Muscle layer of colon (tissue), 2 donors: ENCODE results near the gene CA5A.
"Not testable (repeated sequence)": the region's sequence is repeated elsewhere in the genome, so short reads cannot be mapped to it uniquely, and the experiment has no call there.

ENCODE experiments used
- H3K27ac ChIP-seq: one replicate; pipeline ENCODE4 v1.7.0; 2013; ENCODE audit warnings: low read depth, mild to moderate bottlenecking, low read length, moderate library complexity
- H3K27me3 ChIP-seq, 2 donors: one replicate each; pipeline ENCODE4 v1.7.0; 2013; ENCODE audit warnings: low read length in 2 of 2, mild to moderate bottlenecking in 2 of 2; ENCODE audit not compliant: insufficient read depth in 2 of 2, control insufficient read depth in 1 of 2
- H3K36me3 ChIP-seq: one replicate; pipeline ENCODE4 v1.7.0; 2013; ENCODE audit warnings: mild to moderate bottlenecking, low read length; ENCODE audit not compliant: insufficient read depth
- H3K4me1 ChIP-seq: one replicate; pipeline ENCODE4 v1.7.0; 2013; ENCODE audit warnings: mild to moderate bottlenecking, low read length; ENCODE audit not compliant: insufficient read depth
- H3K4me3 ChIP-seq, 2 donors: one replicate each; pipeline ENCODE4 v1.7.0; 2013; ENCODE audit warnings: low read length in 2 of 2, low read depth in 1 of 2, mild to moderate bottlenecking in 1 of 2, moderate library complexity in 1 of 2
- H3K9ac ChIP-seq: one replicate; pipeline ENCODE4 v1.7.0; 2013; ENCODE audit warnings: low read length
- H3K9me3 ChIP-seq: one replicate; pipeline ENCODE4 v1.7.0; 2013; ENCODE audit warnings: mild to moderate bottlenecking, low read length
- donor health status: abdominal sarcoma.
- donor health status: Adenocarcinoma of cecum.

Gene CA5A

DNA sequence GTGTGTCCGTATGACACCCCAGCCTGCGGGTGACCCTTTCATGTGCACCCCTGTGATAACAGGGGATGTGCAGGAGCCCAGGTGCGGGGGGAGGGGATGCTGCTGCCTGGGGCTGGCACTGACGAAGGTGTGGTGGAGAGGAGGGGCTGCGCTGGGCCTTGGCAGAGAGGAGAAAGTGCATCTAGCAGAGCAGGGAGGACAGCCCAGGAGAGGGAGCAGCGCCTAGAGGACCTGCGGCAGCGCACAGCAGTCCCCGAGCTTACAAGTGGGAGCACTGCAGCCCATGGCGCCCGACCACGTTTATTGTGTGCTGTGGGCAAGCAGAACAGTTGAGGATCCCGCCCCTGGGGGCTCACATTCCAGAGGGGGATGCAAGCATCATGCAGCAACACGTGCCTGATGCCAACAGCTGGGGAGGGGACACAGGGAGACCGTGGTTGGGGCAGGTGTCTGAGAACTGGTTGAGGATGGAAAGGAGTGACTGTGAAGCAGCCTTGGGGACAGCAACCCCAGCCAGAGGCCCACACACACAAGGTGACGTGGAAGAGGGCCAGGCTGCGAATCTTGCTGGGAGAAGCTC is 56.1 kb downstream of the CA5A start:
- Histone ChIP-seq H3K9ac (no peak overlapping the region), H3K4me3 (no peak overlapping the region), H3K9me3 (no peaks in the 10 kb centered on the region), H3K4me1 (no peaks in the 10 kb centered on the region), H3K36me3 (no peaks in the 10 kb centered on the region), H3K27ac (no peak overlapping the region), H3K27me3 (peaks cover 0 to 13% of the 10 kb centered on the region in 2 donors)

- H3K4me1 ChIP-seq, H3K9ac ChIP-seq, H3K27ac ChIP-seq, H3K4me3 ChIP-seq, H3K9me3 ChIP-seq, H3K36me3 ChIP-seq: not testable (repeated sequence)
- peaks cover 0 to 13% of the 10 kb centered on the region in 2 donors for H3K27me3 ChIP-seq
Observed at GRCh38 chr16:87879411-87880013, 56.8 kb downstream of the CA5A start.

- peaks cover 0 to 13% of the 10 kb centered on the region in 2 donors for H3K27me3 ChIP-seq
- no peak overlapping the region for H3K4me3 ChIP-seq
- no peak overlapping the region for H3K9ac ChIP-seq
- H3K4me1 ChIP-seq: no peaks in the 10 kb centered on the region
- no peaks in the 10 kb centered on the region for H3K36me3 ChIP-seq
- H3K9me3 ChIP-seq: no peaks in the 10 kb centered on the region
- H3K27ac ChIP-seq: no peak overlapping the region
Observed at GRCh38 chr16:87878704-87879103, 57.6 kb downstream of the CA5A start.

DNA sequence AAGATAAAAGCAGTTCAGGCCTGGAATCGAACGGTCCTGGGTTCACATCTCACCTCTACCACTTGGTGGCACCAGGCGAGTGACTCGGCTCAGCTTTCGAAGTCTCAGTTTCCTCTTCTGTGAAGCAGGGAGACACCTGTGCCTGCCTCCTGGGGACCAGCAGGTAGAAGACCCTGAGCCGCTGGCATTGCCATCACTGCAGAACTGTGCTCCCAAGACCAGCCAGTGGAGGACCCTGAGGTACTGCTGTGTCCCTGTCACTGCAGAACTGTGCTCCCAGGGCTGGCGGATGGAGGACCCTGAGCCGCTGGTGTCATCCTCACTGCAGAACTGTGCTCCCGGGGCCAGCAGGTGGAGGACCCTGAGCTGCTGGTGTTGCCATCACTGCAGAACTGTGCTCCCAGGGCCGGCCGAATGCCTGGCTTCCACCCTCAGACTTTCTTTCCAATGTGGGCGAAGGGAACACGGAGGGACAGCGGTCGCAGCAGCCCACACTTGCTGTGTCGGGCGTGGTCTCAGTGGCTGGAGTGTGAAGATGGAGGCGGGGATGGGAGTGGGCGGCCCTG is 58.3 kb downstream of the CA5A start:
- H3K4me1 ChIP-seq: no peaks in the 10 kb centered on the region
- H3K27me3 ChIP-seq: peaks cover 0 to 13% of the 10 kb centered on the region in 2 donors
- no peak overlapping the region for H3K4me3 ChIP-seq
- no peaks in the 10 kb centered on the region for H3K9me3 ChIP-seq
- no peaks in the 10 kb centered on the region for H3K36me3 ChIP-seq
- H3K27ac ChIP-seq: no peak overlapping the region
- H3K9ac ChIP-seq: no peak overlapping the region

GRCh38 chr16:87874639-87875427 is 61.5 kb downstream of the CA5A start:
- Histone ChIP-seq H3K9ac (no peak overlapping the region), H3K27ac (no peak overlapping the region), H3K27me3 (peaks cover 0 to under 1% of the 10 kb centered on the region in 2 donors), H3K36me3 (no peaks in the 10 kb centered on the region), H3K4me3 (no peak overlapping the region), H3K4me1 (peaks cover 5% of the 10 kb centered on the region), H3K9me3 (no peaks in the 10 kb centered on the region)

GRCh38 chr16:87870418-87871291 is 65.7 kb downstream of the CA5A start:
- not testable (repeated sequence) for H3K4me1 ChIP-seq, H3K4me3 ChIP-seq, H3K9me3 ChIP-seq, H3K36me3 ChIP-seq, H3K27me3 ChIP-seq, H3K9ac ChIP-seq
- H3K27ac ChIP-seq: peak overlapping the region; percentile 60

- H3K36me3 ChIP-seq, H3K27me3 ChIP-seq, H3K4me3 ChIP-seq, H3K4me1 ChIP-seq, H3K9me3 ChIP-seq, H3K27ac ChIP-seq, H3K9ac ChIP-seq: not testable (repeated sequence)
Observed at GRCh38 chr16:87869879-87870417, 66.4 kb downstream of the CA5A start.

GRCh38 chr16:87869061-87869878 is 67.1 kb downstream of the CA5A start, which contains the start of gene SLC7A5:
Gene SLC7A5 (minus strand): TSS chr16:87869507. CDS start chr16:87869422, 85 bp downstream.
- Histone ChIP-seq H3K4me3 (peak within 1 kb of the TSS; percentile 31 to 49), H3K27ac (peak within 1 kb of the TSS; percentile 42), H3K4me1 (peaks cover 10% of the 10 kb centered on the region)
- H3K36me3 ChIP-seq, H3K27me3 ChIP-seq, H3K9ac ChIP-seq, H3K9me3 ChIP-seq: not testable (repeated sequence)

DNA sequence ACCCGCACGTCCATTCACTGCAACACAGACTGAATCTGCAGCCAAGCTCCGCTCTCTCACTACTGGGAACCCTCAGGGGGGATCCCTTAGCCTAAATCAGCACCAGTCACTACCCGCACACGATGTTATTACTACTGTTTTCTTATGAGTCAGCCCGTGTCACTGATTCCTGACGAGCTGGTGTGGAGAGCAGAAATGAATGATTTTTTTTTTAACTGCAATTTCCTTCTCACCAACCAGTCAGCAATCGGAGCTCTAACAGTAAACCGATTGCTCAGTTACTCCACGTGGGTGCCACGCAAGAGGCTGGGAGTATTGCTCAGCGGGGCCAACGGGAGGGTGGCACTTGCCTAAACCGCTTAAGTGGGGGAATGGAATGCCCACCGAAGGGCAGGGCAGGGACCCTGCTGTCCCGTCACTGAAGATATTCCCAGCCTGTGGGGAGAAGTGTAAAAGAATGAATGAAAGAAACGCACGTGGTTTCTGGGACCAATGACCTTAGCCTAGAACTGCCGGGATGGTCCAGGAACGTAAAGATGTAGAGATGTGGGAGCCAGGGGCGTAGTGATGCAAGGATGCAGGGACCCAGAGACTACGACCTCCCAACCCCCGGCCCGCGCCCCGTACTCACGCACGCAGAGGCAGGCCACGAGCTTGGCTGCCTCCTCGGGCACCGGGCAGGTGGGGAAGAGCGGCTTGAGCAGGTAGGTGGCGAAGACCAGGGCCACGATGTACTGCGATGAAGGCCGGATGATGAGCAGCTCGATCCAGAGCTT is 67.9 kb downstream of the CA5A start:
- Histone ChIP-seq H3K27ac (peak overlapping the region; percentile 42), H3K4me3 (peak overlapping the region; percentile 31 to 49), H3K4me1 (peaks cover 11% of the 10 kb centered on the region)
- H3K9me3 ChIP-seq, H3K36me3 ChIP-seq, H3K9ac ChIP-seq, H3K27me3 ChIP-seq: not testable (repeated sequence)
